Testis (tissue), 2 donors: ENCODE measurements around the gene SKOR2.

Source experiments
- CTCF ChIP-seq, 3 experiments: fragments of 450-650 bp in 2 of 3; fragments of 200-600 bp in 1 of 3; sonication (generic) in 1 of 3; IDR thresholded peaks; one replicate each; pipeline ENCODE4 v1.5.1; 2016 to 2019; ENCODE audit warnings: antibody characterized with exemption in 3 of 3, mild to moderate bottlenecking in 2 of 3, moderate library complexity in 1 of 3
- POLR2A ChIP-seq: fragments of 450-650 bp; IDR thresholded peaks from one replicate; pipeline ENCODE4 v1.6.1; 2017; ENCODE audit warnings: antibody characterized with exemption, mild to moderate bottlenecking, moderate library complexity

GRCh38 chr18:47287911-47288585, 36.6 kb upstream of the SKOR2 start:
- TF ChIP-seq CTCF (IDR thresholded peaks at IDR 0.05) (no peak), POLR2A (no peak)
